NT2/D1 (cell line): Measurements from ENCODE around the gene RRN3.
"Not testable (repeated sequence)": the region's sequence is repeated elsewhere in the genome, so short reads cannot be mapped to it uniquely, and the experiment has no call there.

Source experiments
- DNase-seq: peaks from one replicate; pipeline ENCODE4 v3.0.0-alpha.2; 2011; ENCODE audit warnings: low read depth, low spot score
- H3K27me3 ChIP-seq: 2 replicates; pipeline ENCODE4 v1.6.0; 2011; ENCODE audit warnings: mild to moderate bottlenecking; ENCODE audit not compliant: insufficient read length, insufficient read depth
- H3K36me3 ChIP-seq: 2 replicates; pipeline ENCODE4 v1.6.1; 2011; ENCODE audit warnings: mild to moderate bottlenecking, low read length, mixed read lengths; ENCODE audit not compliant: insufficient read depth, insufficient read length
- H3K4me1 ChIP-seq: 2 replicates; pipeline ENCODE4 v1.5.1; 2011; ENCODE audit not compliant: insufficient read depth, insufficient read length
- H3K4me3 ChIP-seq: 2 replicates; pipeline ENCODE4 v1.5.1; 2011; ENCODE audit warnings: low read depth; ENCODE audit not compliant: insufficient read length
- H3K9ac ChIP-seq: 2 replicates; pipeline ENCODE4 v1.6.0; 2011; ENCODE audit warnings: low read depth; ENCODE audit not compliant: insufficient read length
- H3K9me3 ChIP-seq: 2 replicates; pipeline ENCODE4 v1.5.1; 2011; ENCODE audit warnings: mild to moderate bottlenecking, low read length; ENCODE audit not compliant: insufficient read depth

Gene RRN3

DNA sequence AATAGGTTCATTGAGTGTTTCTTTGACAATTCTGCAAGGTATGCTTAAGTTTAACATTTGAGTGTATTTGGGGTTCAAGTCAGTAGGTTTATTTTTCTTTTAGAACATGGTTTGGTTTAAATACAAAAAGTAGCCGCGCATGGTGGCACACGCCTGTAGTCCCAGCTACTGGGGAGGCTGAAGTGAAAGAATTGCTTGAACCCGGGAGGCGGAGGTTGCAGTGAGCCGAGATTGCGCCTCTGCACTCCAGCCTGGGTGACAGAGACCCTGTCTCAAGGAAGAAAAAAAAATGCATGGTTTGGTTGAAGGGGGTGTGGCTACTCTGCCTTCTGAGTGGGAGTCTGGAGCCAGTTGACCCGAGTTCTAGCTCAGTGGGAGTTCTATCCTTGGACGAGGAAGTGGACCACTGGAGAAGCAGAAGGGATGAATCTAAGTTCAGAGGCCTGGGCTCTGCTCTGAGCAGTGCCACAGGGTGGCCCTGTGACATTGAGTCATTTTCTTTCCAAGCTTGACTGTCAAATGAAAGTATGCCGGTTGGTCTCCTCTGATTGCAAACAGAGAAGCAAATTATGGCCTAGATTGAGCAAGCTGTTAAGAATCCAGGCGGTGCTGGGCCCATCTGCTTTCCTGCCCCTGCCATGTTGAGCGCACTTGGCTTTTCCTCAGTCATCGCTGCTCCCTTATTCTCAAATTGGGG, 70.5 kb downstream of the RRN3 start:
- not testable (repeated sequence) for H3K9ac ChIP-seq, DNase-seq, H3K4me3 ChIP-seq, H3K27me3 ChIP-seq, H3K4me1 ChIP-seq, H3K9me3 ChIP-seq
- peaks cover 63% of the 10 kb centered on the region for H3K36me3 ChIP-seq

DNA sequence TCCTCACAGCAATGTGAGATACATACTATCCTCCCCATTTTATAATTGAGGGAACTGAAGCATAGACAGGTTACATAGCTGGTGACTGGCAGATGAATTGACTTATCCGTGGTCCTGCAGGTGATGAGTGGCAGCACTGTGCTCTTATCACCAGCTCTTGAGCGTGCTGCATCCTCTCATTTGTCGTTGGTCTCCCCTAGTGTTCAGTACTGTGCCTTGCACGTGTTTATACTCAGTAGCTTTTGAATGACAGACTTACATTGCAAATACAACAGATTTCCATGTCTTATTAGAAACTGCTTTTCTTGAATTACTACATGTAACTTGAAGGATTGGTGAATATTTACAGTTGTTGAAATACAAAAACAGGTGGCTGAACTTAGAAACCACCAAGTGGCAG, 71.9 kb downstream of the RRN3 start:
- not testable (repeated sequence) for H3K9me3 ChIP-seq, H3K27me3 ChIP-seq, H3K4me3 ChIP-seq, H3K4me1 ChIP-seq, H3K9ac ChIP-seq
- peaks cover 66% of the 10 kb centered on the region for H3K36me3 ChIP-seq
- peak; percentile 35 for DNase-seq

DNA sequence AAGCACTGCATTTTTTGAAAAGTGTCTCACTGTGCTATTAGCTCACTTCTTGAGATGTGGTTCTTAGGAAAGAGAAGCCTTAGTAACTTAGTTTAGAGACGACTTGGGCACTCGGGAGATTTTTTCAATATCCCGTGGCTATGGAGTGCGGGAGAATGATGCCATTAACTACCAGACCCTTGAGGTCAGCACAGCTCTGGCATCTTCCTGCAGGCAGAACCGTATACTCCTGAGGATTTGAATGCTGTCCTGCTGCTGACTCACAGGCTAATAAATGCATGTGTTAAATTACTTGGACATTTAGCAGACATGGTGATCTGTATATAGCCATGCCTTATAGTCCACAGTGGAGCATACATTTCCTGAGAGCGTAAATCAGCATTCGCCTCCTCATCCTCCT, 72.6 kb downstream of the RRN3 start:
- not testable (repeated sequence) for H3K4me1 ChIP-seq, H3K9me3 ChIP-seq, H3K9ac ChIP-seq, DNase-seq, H3K4me3 ChIP-seq, H3K27me3 ChIP-seq
- H3K36me3 ChIP-seq: peaks cover 72% of the 10 kb centered on the region

DNA sequence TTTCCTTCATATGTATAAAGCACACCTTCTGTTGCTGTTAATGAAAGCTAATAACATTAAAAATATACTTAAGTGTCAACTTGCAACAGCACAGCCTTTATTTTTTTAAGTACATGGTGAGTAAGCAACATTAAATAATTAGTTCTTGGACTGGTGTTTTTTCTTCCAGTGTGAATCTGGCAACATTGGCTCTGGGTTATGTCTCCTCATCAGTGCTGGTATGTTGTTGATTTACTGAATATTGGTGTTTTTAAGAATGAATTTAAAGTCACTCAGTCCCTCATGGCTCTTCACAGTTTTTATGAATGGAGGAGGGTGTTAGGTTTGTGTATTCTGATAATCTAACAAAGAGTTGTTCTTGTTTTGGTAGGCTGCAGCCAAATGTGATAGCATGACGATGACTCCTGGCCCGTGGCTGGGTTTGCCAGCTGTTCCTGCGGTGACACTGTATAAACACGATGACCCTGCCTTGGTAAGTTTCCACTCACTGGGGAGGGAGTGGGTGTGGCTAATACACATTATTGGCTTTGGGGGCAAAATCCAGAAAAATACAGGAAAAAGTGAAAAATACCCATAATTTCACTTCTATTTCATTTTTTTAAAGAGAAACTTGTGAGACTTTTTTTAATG, 77.0 kb downstream of the RRN3 start:
- peaks cover 51% of the 10 kb centered on the region for H3K36me3 ChIP-seq
- H3K4me3 ChIP-seq, DNase-seq, H3K4me1 ChIP-seq, H3K9ac ChIP-seq, H3K9me3 ChIP-seq, H3K27me3 ChIP-seq: not testable (repeated sequence)

DNA sequence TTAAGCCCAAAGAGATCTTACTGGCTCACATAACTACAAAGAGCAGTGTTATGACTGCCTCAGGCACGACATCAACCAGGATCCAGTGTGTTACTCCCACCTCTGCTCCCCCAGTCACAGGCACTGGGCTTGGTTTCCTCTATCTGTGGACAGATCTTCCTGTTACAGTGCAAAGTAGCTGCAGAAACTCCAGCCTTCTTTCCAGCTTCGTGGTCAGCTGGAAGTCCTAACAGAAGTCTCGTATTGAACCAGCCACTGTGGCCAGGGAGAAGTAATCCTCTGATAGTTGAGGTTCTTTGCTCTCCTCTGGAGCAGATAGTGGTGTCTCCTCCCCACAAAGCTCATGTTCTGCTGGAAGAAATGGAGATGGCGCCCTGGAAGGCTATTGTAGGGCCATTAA, 77.7 kb downstream of the RRN3 start:
- H3K36me3 ChIP-seq: peaks cover 50% of the 10 kb centered on the region
- not testable (repeated sequence) for H3K4me1 ChIP-seq, H3K9me3 ChIP-seq, DNase-seq, H3K9ac ChIP-seq, H3K27me3 ChIP-seq, H3K4me3 ChIP-seq

DNA sequence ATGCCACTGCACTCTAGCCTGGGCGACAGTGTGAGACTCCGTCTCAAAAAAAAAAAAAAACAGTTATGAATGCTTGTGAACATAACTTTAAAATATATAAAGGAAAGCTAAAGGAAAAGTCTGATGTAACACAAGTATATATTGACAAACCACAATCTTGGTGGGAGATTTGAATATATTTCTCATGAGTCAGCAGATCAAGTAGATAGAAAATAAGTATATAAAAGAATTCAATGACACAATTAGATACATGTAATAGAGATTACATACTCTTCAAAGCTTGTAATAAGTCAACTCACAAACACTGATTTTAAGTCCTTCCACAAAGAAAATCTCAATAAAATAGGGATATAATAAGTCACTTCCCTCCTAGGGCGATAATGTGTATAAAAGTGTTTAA, 78.4 kb downstream of the RRN3 start:
- DNase-seq, H3K27me3 ChIP-seq, H3K4me1 ChIP-seq, H3K9ac ChIP-seq, H3K9me3 ChIP-seq, H3K4me3 ChIP-seq: not testable (repeated sequence)
- peaks cover 52% of the 10 kb centered on the region for H3K36me3 ChIP-seq

DNA sequence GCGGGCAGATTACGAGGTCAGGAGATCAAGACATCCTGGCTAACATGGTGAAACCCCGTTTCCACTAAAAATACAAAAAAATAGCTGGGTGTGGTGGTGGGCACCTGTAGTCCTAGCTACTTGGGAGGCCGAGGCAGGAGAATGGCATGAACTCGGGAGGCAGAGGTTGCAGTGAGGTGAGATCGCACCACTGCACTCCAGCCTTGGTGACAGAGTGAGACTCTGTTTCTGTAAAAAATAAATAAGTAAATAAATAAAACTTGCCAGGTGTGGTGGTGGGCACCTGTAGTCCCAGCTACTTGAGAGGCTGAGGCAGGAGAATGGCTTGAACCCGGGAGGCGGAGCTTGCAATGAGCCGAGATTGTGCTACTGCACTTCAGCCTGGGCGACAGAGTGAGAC, 81.1 kb downstream of the RRN3 start:
- H3K4me3 ChIP-seq, H3K9me3 ChIP-seq, H3K9ac ChIP-seq, DNase-seq, H3K4me1 ChIP-seq, H3K27me3 ChIP-seq: not testable (repeated sequence)
- H3K36me3 ChIP-seq: peaks cover 52% of the 10 kb centered on the region
